A673 (cell line): ENCODE results near the gene SPIB. TPM values are rescaled to one million over a fixed set of nuclear protein-coding genes. Genes with fewer than 3 reads are reported as not detected.
A peak's percentile ranks its signal among the peaks of the same experiment; 100 is the strongest.

Experiments used
- BruUV-seq: library from RNA; stranded (reverse); fragments of 400-500 nt; replicated peaks from 2 replicates; lab custom pipeline; 2021; lab: Mats Ljungman, UMichigan
- CTCF ChIA-PET: fragments of 300-600 bp; sonication (Branson Sonifier 250); formaldehyde crosslinking; loops from one replicate; lab custom pipeline; 2022; ENCODE audit warnings: antibody characterized with exemption; lab: Charles Lee
- POLR2A ChIA-PET: fragments of 300-600 bp; sonication (Branson Sonifier 250); formaldehyde crosslinking; loops from one replicate; lab custom pipeline; 2022; ENCODE audit warnings: antibody characterized with exemption; ENCODE audit not compliant: low non-redundant PET; lab: Charles Lee
- DNase-seq: peaks from one replicate; pipeline ENCODE4 v3.0.0-alpha.2; 2015; ENCODE audit warnings: low spot score
- H3K27ac ChIP-seq: fragments of 200-600 bp; sonication (generic); 2 replicates; pipeline ENCODE4 v1.5.1; 2016; ENCODE audit warnings: mixed run types, low read depth, mild to moderate bottlenecking, mixed read lengths, antibody characterized with exemption, low read length; ENCODE audit not compliant: poor library complexity, severe bottlenecking
- H3K27me3 ChIP-seq: fragments of 200-600 bp; sonication (generic); replicated peaks from 2 replicates; pipeline ENCODE4 v1.6.1; 2017; ENCODE audit warnings: mixed run types, low read depth, mild to moderate bottlenecking, mixed read lengths, antibody characterized with exemption, low read length; ENCODE audit not compliant: insufficient read depth, poor library complexity
- H3K36me3 ChIP-seq: fragments of 200-600 bp; sonication (generic); 2 replicates; pipeline ENCODE4 v1.6.1; 2016; ENCODE audit warnings: mixed run types, mild to moderate bottlenecking, mixed read lengths, antibody characterized with exemption, low read length; ENCODE audit not compliant: insufficient read depth, poor library complexity, severe bottlenecking
- H3K4me1 ChIP-seq: fragments of 200-600 bp; sonication (generic); 2 replicates; pipeline ENCODE4 v1.6.1; 2017; ENCODE audit warnings: mixed run types, mild to moderate bottlenecking, mixed read lengths, antibody characterized with exemption, low read length; ENCODE audit not compliant: insufficient read depth, poor library complexity, severe bottlenecking
- H3K4me3 ChIP-seq: fragments of 200-600 bp; sonication (generic); 2 replicates; pipeline ENCODE4 v1.5.1; 2016; ENCODE audit warnings: low read depth, mixed run types, mild to moderate bottlenecking, mixed read lengths, low read length; ENCODE audit not compliant: poor library complexity, severe bottlenecking
- H3K9me3 ChIP-seq: fragments of 200-600 bp; sonication (generic); 2 replicates; pipeline ENCODE4 v1.6.1; 2016; ENCODE audit warnings: mixed run types, low read depth, mild to moderate bottlenecking, mixed read lengths, antibody characterized with exemption, low read length; ENCODE audit not compliant: poor library complexity, severe bottlenecking
- EZH2 ChIP-seq: fragments of 200-600 bp; sonication (generic); IDR thresholded peaks from 2 replicates; pipeline ENCODE4 v1.6.1; 2017; ENCODE audit warnings: borderline replicate concordance, low read depth, mild to moderate bottlenecking, mixed read lengths, antibody characterized with exemption, low read length; ENCODE audit not compliant: poor library complexity, severe bottlenecking
- intact Hi-C: fragments of 100-400 bp; cut with micrococcal nuclease; formaldehyde crosslinking; loops from one replicate; pipeline ENCODE4 v1.10.0; 2022; ENCODE audit not compliant: unreplicated experiment
- total RNA-seq: library from RNA; stranded (reverse); gene quantifications from 2 replicates; pipeline ENCODE4 v1.2.3, GENCODE V29; 2021
- TF ChIP-seq, protein P1 (sequence below): fragments of 300-800, 200-600 bp; sonication (generic); conservative IDR thresholded peaks from 2 replicates; pipeline ENCODE4 v1.5.1; 2017; ENCODE audit warnings: low read depth, mild to moderate bottlenecking, antibody characterized with exemption, low read length, moderate library complexity, mixed read lengths

Gene SPIB
- total RNA-seq, 1 experiment from 2014 or later: 0.75 TPM

DNA sequence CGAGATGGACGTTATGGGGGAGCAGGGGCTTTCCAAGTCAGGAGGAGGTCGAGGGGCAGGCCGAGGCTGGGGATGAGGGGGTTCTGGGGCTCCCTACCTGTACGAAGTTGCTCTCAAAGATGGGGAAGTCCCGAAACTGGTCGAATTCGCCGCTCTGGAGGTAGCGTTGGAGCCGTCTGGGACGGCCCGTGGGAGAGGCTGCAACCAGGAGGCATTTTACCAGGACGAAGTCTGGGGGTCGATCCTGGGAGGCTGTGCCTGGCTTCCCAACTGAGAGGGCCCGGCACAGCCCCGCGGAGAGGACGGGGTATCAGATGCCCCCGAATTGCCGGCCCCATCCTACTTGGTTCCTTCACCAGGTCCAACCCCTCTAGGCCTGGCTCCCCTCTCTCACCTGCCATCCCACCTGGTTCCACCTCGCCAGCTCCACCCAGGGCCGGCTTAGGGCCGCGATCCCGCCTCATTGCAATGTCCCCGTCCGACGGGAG, 57.0 kb downstream of the SPIB start:
- no peaks in the 10 kb centered on the region for H3K27me3 ChIP-seq
- no peaks in the 10 kb centered on the region for H3K9me3 ChIP-seq
- peak overlapping the region; percentile 89 for H3K4me3 ChIP-seq
- peak overlapping the region; percentile 89 for H3K27ac ChIP-seq
- DNase-seq: no peak
- TF ChIP-seq EZH2: no peak
- TF ChIP-seq, protein P1, sequence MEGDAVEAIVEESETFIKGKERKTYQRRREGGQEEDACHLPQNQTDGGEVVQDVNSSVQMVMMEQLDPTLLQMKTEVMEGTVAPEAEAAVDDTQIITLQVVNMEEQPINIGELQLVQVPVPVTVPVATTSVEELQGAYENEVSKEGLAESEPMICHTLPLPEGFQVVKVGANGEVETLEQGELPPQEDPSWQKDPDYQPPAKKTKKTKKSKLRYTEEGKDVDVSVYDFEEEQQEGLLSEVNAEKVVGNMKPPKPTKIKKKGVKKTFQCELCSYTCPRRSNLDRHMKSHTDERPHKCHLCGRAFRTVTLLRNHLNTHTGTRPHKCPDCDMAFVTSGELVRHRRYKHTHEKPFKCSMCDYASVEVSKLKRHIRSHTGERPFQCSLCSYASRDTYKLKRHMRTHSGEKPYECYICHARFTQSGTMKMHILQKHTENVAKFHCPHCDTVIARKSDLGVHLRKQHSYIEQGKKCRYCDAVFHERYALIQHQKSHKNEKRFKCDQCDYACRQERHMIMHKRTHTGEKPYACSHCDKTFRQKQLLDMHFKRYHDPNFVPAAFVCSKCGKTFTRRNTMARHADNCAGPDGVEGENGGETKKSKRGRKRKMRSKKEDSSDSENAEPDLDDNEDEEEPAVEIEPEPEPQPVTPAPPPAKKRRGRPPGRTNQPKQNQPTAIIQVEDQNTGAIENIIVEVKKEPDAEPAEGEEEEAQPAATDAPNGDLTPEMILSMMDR: no peak
- no TSS peak for BruUV-seq
- ChIA-PET CTCF (no interaction called here), POLR2A (no interaction called here)
- no peaks in the 10 kb centered on the region for H3K4me1 ChIP-seq
- intact Hi-C loops: no loop called here
- peaks cover 29% of the 10 kb centered on the region for H3K36me3 ChIP-seq

DNA sequence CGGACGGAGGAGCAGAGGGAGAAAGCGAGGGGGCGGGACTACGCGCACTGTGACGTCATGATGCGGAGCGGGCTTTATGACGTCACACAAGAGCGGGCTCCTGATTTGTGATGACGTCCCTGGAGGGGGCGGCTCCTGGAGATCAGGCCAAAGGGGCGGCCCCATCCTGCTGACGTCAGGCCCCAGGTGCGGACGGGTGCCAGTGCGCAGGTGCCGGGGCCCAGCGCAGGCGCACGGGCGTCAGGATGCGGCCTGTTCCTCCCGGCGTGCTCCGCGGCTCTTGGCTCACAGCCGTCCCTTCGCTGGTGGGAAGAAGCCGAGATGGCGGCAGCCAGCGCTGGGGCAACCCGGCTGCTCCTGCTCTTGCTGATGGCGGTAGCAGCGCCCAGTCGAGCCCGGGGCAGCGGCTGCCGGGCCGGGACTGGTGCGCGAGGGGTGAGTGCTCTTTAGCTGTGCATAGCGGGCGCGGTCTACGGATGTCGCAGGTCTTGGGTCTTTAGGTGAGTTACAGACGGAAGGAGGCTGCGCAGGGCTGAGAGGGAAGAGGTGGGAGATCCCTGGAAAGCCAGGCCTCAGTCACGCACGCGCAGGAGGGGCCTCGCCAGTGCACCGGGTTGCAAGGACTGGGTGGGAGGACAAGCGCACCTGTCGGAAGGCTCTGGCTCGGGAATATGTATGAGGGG, 57.6 kb downstream of the SPIB start, which contains the start of the genes EMC10 and GARIN5A:
TSS of gene EMC10 (plus strand) at position 284 of the 683 bp plus-strand sequence. CDS start at position 322, 38 bp downstream.
TSS of gene GARIN5A (minus strand) at position 625 of the 683 bp plus-strand sequence. CDS start at position 165, 460 bp downstream.
- Histone ChIP-seq H3K4me1 (no peaks in the 10 kb centered on the region), H3K4me3 (peak within 1 kb of the TSS; percentile 89), H3K27me3 (no peaks in the 10 kb centered on the region), H3K27ac (peak within 1 kb of the TSS; percentile 89), H3K9me3 (no peaks in the 10 kb centered on the region), H3K36me3 (peaks cover 32% of the 10 kb centered on the region)
- TF ChIP-seq, protein P1: no peak
- intact Hi-C loops: no loop called here
- no TSS peak for BruUV-seq
- CTCF ChIA-PET: no interaction called here
- peak; percentile 95 for DNase-seq
- POLR2A ChIA-PET: no interaction called here

DNA sequence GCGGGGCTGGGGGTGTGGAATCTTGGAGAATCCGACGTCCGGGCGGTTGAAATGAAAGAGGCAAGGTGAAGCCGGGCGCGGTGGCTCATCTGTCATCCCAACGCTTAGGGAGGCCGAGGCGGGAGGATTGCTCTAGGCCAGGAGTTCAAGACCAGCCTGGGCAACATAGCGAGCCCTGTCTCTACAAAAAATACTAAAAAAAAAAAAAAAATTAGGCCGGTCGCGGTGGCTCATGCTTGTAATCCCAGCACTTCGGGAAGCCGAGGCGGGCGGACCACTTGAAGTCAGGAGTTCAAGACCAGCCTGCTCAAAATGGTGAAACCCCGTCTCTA, 58.1 kb downstream of the SPIB start:
- TF ChIP-seq, protein P1: no peak
- no peak for TF ChIP-seq EZH2
- peaks cover 32% of the 10 kb centered on the region for H3K36me3 ChIP-seq
- no peak for DNase-seq
- H3K4me1 ChIP-seq: no peaks in the 10 kb centered on the region
- POLR2A ChIA-PET: no interaction called here
- peak overlapping the region; percentile 89 for H3K27ac ChIP-seq
- CTCF ChIA-PET: no interaction called here
- peak overlapping the region; percentile 89 for H3K4me3 ChIP-seq
- TSS peak; percentile 79 for BruUV-seq
- H3K27me3 ChIP-seq: no peaks in the 10 kb centered on the region
- intact Hi-C loops: no loop called here
- H3K9me3 ChIP-seq: no peaks in the 10 kb centered on the region
